Ammon's horn (tissue), 1 donor: ENCODE results near the gene CCSAP.
A peak's percentile ranks its signal among the peaks of the same experiment; 100 is the strongest.
"Not testable (repeated sequence)": the region's sequence is repeated elsewhere in the genome, so short reads cannot be mapped to it uniquely, and the experiment has no call there.

Experiments
- DNase-seq: peaks from one replicate; pipeline ENCODE4 v3.0.0-alpha.2; 2016; ENCODE audit warnings: low spot score

The CCSAP gene

DNA sequence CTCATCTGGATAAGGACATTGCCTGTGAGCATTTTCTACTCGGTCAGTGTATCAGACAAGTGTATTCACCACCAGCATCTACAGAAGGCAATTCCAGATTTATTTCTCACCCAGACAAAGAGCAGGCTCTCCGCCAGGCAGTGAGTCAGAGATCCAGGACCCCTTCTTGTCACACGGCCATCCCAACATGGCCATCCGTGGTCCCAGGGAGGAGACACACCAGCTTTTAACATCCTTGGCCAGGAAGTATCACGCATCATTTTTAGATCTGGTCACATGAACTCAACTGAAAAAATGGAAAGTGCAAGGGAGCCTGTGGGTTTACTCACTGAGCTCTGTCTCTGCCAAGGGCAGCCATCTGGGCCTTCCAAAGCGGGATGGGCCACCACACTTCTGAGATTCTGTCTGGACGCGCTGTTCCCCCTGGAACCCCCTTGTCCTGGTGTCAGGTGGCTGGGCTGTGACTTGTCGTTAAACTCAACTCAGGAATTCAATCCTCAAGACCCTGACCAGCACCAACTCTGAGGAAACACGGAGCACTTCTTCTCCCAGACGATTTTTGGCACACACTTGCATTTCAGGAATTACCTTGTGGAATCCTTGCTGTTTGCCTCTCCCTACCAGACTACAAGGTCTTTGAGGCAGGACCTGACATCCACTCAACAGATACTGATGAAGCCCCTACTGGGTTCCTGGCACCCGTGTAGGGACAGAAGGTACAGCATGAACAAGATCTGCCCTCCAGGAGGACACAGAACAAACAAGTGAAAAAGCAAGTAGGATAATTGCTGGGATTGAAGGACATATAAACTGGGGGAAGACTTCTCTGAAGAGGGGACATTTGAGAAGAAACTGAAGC, 21.6 kb upstream of the CCSAP start:
- no peak for DNase-seq

DNA sequence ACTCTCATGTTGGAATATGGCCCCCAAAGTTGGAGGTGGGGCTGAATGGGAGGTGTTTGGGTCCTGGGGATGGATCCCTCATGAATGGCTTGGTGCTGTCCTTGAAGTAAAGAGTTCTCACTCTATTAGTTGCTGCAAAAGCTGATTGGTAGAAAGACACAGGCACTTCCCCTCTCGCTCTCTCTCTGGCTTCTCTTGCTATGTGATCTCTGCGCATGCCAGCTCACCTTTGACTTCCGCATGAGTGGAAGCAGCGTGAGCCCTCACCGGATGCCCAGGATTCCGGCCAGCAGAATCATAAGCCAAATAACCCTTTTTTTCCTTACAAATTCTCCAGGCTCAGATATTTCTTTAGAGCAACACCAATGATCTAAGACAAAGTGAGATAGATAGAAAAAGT, 20.9 kb upstream of the CCSAP start:
- no peak for DNase-seq

DNA sequence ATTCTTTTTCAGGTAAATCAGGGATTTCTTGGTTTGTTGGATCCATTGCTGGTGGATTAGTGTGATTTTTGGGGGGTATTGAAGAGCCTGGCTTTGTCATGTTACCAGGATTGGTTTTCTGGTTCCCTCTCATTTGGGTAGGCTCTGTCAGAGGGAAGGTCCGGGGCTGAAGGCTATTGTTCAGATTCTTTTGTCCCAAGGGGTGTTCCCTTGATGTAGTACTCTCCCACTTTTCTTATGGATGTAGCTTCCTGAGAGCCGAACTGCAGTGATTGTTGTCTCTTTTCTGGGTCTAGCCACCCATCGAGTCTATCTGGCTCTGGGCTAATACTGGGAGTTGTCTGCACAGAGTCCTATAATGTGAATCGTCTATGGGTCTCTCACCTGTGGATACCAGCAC, 17.6 kb upstream of the CCSAP start:
- DNase-seq: no peak

DNA sequence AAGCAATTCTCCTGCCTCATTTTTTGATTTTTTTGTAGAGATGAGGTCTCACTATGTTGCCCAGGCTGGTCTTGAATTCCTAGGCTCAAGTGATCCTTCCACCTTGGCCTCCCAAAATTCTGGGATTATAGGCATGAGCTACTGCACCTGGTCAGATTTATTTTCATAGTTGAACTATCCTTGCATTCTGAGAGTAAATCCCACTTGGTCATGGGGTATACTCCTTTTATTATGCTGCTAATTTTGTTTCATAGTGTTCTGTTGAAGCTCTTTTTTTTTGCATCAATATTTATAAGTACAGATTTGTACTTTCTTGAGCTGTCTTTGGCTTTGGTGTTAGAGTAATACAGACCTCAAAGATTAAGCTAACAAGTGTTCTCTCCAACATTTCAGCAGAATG, 12.8 kb upstream of the CCSAP start:
- no peak for DNase-seq

DNA sequence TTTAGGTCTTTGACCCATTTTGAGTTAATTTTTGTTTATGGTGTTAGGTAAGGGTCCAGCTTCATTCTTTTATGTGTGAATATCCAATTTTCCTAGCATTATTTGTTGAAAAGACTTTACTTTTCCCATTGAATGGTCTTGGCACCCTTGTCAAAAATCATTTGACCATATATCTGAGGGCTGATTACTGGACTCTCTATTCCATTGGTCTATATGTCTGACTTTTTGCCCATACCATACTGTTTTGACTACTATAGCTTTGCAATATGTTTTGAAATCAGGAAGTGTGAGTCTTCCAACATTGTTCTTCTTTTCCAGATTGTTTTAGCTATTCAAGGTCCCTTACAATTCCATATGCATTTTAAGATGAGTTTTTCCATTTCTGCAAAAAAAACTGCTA, 11.4 kb upstream of the CCSAP start:
- DNase-seq: no peak

DNA sequence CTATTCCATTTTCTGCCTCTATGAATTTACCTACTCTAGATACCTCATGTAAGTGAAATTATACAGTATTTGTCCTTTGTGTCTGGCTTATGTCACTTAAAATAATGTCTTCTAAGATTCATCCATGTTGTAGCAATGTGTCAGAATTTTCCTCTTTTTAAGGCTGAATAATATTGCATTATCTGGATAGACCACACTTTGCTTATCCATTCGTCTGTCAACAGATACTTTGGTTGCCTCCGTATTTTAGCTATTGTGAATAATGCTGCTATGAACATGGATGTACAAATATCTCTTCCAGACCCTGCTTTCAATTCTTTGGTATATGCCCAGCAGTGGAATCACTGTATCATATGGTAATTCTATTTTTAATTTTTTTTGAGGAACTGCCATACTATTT, 10.1 kb upstream of the CCSAP start:
- DNase-seq: no peak

DNA sequence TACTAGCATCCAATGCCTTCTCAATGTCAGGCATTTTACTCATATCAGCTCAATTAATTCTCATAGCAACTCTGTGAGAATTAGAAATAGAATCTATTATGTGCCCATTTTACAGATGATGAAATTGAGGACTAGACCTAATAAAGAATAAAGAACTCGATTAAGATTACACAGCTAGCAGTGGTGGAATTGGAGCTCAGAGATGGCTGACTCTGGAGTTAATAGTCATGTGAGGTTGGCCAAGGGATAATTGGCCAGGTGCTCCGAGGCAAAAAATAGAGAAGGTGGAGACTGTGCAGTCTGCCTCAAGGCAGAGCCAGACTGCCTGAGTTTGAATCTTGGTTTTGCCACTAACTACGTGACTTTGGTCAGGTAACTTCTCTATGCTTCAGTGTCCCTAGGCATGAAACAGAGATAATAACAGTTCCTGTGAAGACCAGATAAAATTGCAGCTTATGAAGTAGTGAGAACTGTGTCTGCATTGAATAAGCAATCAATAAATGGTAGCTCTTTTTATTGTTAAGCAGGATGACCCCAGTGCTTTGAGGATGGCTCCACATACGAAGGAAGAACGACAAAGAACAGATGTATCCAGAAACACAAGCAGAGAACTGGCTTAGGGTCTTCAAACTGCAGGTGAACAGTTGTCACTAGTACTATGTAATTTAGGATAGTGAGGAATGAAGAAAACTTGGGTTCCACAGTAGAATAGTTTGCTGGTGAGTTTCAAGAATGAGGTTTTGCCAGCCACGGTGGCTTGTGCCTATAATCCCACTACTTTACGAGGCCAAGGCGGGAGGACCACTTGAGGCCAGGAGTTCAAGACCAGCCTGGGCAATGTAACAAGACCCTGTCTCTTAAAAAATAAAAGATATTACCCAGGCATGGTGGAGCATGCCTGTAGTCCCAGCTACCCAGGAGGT, 6.9 kb upstream of the CCSAP start:
- DNase-seq: no peak

DNA sequence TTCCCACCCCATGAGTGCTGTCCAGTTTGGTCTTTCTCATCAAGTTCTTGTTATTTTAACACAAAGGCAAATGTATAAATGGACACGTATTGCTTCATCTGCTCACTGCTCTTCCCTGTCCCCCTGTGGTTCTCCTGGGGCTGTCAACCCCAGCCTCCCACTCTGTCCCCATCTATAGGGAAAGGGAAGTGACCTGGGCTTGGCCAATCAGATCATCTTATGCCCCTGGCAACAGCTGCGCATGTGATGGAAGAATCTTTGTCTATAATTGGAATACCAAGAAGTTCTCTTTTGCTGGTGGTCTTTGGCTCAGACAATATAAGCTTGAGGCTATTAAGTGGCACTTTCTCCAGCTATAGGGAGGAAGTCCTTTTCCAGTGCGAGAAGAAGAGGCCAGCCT, 4.7 kb upstream of the CCSAP start:
- no peak for DNase-seq

DNA sequence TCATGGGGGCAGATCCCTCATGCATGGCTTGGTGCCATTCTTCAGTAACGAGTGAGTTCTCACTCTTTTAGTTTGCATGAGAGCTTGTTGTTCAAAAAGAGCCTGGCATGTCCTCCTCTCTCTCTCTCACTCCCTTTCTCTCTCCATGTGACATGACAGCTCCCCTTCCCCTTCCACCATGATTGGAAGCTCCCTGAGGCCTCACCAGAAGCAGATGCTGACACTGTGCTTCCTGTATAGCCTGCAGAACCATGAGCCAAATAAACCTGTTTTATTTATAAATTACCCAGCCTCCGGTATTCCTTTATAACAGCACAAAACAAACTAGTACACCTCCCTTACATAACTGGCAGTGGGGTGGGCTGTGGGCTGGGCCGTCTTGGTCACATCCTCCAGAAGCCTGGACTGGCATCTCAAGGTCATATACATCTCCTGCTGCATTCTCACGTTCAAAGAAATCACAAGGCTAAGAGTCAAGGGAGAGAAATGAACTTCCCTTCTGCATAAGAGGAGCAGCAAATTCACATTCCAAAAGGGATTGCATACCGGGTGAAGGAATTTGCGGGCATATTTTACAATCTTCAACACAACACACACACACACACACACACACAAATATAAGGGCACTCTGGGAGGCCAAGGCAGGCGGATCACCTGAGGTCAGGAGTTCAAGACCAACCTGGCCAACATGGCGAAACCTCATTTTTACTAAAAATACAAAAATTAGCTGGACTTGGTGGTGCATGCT, 2.3 kb upstream of the CCSAP start:
- DNase-seq: no peak

DNA sequence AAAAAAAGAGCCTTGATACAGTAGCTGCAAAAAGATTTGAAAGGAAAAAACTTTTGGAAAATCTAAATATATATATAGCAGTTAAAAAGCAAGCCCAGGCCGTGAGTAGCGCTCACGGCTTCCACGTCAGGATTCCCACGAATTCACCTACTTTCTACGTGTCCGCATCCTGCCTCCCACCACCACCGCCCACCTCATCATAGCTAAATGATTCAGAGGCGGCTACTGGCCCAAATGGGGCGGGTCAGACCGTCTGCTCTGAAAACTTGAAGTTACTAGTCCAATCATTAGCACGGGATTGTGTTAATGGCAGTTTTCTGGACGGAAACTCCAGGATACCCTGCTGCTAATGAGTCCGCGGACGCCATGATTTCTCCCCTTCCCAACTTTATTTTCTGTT, 1.3 kb upstream of the CCSAP start:
- DNase-seq: no peak

DNA sequence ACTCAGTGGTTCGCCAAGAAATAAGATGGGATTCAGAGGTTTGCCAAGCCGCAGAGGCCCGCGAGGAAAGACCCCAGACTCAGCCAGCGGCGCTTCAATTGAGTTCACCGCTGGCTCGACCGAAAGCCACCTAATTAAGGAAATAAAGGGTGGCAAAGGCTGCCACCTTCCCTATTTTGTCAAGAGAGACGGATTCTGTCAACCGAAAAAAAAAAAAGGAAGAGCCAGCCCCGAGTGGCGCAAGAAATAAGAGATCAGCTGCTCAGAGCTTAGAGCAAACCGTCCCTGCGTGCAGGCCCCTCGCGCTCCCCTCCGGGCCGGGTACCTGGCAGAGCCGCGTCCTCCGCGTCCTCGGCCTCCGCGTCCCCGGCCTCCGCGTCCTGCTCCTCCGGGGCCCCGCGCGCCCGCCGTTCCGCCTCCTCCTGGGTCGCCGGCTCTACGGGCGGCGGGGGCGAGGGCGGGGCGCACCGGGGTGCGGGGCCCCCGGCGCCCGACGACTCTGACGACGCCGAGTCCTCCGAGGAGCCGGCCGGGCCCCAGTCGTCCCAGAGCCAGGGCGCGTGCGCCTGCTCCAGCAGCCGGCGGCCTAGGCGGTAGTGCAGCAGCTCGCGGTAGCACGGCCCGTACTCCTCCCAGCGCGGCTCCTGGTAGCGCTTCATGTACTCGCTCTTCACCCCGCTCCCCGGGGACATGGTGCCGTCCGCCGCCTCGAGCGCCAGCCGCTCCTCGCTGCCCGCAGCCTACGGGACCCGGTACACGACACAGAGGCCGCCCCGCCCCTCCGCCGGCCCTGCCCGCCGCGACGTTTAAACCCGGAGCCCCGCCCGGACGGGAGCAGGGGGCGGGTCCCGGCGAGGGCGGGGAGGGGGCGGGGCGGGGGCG, 832 bp downstream of the CCSAP start:
- DNase-seq: peak; percentile 94

DNA sequence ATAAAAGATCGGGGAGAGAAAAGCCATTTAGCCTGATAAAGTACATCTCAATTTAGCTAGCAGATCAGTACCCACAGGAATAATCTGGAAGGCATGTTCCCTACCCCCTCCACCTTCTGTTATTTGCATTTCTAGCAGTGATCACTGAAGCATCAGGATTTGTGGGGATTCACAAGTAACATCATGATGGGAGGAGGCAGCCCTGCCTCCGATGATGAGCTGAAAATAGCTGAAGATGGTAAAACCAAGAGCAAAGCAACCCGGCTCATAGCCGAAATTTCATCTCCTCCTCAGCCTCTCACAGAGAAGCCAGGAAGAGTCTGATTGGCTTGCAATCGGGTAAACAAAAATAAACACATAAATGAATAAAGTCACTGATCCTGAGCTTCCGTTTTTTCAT, 2.4 kb downstream of the CCSAP start:
- DNase-seq: peak; percentile 69

DNA sequence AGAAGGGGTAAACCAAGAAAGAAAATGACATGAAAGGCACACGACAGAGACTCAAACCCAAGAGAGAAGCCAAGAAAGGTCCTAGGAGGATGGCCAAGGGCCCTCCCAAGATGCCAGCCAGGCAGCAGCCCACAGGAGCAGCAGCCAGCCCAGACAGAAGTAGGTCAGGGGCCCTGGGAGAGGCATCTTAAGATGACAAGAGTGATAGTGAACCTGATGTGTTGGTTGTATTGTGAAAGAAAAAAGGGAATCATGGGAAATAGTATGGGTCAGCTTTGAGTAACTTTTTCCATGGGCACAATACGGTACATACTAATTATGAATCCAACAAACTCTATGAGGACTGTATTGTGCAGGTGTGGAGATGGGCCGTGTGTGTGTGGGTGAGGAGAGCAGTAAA, 3.3 kb downstream of the CCSAP start:
- DNase-seq: no peak

DNA sequence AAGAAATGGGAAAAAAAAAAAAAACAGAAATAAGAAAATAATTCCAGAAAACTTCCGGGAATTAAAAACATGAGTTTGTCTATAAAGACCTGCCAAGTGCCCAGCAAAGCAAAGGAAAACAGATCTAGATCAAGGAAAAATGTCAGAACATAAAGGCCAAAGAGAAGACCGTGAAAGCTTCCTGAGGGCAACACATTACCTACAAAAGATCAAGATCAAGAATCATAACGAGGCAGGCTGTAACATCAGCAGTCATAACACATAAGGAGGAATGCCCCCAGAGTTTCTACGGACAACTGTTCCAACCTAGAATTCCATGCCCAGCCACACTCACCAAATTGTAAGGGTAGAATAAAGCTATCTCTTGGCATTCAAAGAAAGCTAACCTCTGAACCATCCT, 3.8 kb downstream of the CCSAP start:
- no peak for DNase-seq

DNA sequence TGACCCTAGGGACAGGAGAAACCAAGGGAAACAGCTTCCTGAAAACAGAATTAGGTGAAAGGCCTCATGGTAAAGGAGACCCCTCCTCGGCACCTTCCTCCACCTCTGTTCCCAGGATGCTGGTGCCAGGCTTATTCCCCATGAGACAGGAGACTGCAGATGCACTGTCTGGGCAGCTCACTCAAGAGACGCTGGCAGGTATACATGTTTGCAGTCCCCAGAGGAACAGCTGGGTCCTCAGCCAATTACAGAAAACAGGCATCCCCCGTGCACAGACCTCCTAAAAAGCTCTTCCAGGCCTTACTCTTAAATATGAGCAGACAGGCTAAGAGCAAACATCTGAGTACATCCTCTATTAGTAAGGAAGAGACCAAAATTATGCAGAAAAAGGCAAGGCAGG, 6.5 kb downstream of the CCSAP start:
- DNase-seq: no peak

DNA sequence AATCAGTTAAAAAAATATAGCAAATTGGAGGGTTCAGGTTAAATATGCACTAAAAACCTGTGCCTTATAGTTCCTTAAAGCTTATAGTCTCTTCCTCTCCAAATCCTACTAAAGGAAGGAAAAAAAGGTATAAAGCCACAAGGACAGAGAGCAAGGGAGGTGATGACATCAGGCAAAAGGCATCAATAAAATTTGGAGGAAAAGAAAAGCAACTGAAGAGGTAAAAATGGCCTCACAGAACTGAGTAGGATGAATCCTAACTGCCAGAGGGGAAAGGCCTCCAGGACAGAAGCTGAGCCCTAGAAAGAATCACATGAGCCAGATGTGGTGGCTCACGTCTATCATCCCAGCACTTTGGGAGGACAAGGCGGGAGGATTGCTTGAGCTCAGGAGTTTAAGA, 8.1 kb downstream of the CCSAP start:
- DNase-seq: no peak

DNA sequence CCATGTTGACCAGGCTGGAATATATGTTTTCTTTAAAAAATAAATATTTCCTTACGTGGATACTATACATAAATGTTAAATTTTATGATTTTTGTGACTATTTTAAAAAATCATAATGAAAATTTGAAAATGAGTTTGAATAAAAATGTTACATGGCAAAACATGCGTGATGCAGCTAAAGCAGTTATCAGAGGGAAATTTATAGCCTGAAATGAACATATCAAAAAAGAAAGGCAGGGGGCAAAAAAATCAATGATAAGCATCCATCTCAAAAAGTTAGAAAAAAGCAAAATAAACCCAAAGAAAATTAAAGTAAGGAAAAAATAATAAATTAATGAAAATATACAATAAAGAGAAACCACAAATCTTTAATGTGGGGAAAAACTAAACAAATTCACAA, 8.6 kb downstream of the CCSAP start:
- no peak for DNase-seq

DNA sequence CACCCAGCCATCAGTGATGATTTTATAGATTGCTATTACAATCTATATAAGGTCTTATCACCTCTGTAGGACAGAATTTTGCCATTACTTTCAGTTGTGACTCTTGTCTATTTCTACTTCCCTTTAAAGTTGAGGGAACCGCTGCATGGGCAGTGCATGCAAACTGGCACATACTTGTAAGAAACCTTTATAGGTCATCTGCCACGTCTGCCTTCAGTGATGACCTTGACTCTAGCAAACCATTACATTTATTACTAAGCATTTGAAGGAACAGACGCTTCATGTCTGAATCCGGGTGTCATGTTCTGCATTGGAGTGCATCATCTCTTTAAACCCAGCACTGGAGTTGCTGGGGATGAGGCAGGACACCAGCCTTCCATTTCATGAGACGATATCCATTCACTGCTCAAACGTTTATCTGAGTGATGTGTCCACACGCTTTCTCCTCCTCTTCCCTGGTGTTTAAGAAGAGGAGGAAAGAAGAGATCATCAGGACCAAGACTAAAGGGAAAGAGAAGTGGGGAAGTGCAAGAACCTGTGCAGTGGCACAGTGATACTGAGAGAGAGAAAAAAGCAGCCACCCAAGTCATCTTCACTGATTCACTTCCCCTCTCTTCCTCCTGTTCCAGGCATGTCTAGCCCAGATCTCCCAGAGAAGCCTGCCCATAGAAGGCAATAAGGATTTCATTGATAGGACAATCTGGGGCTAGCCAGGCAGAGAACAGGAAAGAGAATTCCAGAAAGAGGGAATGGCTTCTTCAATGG, 14.1 kb downstream of the CCSAP start:
- DNase-seq: no peak

DNA sequence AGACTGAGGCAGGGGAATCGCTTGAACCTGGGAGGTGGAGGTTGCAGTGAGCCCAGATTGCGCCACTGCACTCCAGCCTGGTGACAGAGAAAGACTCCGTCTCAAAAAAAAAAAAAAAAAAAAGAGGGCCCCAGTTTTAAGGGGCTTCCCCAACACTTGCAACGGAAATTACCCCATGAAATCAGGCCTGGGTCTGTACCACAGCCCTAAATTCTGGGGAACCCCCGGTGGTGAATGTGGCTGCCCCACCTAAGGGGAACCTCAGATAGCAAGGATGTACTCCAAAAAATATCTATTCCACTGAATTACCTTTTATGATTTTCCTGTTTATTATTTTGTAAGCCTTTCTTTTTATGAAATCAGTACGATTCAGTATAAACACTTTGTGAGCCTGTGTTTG, 15.1 kb downstream of the CCSAP start:
- not testable (repeated sequence) for DNase-seq

DNA sequence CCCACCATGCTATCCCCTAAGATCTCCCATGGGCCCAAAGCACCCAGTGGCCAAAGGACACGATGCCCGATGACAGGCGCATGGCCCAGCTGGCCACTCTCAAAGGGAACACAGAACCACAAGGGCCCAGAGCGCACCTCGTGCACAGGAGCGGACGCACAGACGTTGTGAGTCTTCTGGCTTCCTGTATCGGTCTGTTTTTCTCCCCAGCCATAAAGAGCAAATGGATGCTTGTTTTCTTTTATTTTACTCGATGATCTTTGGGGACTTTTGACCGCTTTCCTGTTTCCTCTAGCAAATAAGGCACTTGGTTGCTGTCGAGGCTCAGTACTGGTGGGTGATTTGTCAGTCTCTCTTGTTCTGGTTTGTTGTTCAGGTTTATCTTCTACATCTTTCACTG, 16.2 kb downstream of the CCSAP start:
- DNase-seq: no peak
